Astrocyte of the cerebellum (primary cell): ENCODE measurements around the gene TWNK.

Source experiments
- DNase-seq: peaks from one replicate; pipeline ENCODE4 v3.0.0-alpha.2; 2011; ENCODE audit warnings: low read depth
- H3K4me3 ChIP-seq: 2 replicates; pipeline ENCODE4 v1.5.1; 2011; ENCODE audit warnings: mild to moderate bottlenecking, low read depth, low read length, moderate library complexity
- in situ Hi-C: cut with HindIII; loops from 2 replicates; pipeline ENCODE4 v1.10.0; 2017; ENCODE audit warnings: low sequenced_read_pairs
- TF ChIP-seq, protein P1 (sequence below): IDR thresholded peaks from 2 replicates; pipeline ENCODE4 v1.5.1; 2012; ENCODE audit warnings: low read length, low read depth, moderate library complexity, mild to moderate bottlenecking; ENCODE audit errors: missing control alignments

Gene TWNK

DNA sequence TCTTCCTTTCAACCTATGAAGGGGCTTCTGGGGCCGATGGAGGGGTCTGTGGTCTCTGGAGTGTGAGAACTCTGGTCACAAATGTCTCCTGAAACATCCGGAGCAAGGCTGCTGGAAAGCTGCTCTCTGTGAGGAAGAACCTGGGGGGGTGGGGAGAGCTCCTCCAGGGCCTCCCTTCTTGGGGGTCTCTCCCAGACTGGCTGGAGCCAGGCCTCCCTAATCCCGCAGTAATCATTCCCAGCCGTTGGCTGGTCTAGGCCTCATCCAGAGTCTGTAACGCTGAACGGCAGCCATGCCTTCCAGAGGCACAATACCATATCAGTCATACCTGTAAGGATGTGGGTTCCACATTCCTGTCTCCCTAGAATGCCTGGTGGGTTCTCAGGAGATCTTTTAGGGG, 7.8 kb downstream of the TWNK start:
- no peak overlapping the region for H3K4me3 ChIP-seq
- in situ Hi-C loops: loop anchor here (5.0 kb wide), 1 partner anchor 37 kb away; the partner anchor contains the start of genes PDZD7 and SFXN3
- TF ChIP-seq, protein P1, sequence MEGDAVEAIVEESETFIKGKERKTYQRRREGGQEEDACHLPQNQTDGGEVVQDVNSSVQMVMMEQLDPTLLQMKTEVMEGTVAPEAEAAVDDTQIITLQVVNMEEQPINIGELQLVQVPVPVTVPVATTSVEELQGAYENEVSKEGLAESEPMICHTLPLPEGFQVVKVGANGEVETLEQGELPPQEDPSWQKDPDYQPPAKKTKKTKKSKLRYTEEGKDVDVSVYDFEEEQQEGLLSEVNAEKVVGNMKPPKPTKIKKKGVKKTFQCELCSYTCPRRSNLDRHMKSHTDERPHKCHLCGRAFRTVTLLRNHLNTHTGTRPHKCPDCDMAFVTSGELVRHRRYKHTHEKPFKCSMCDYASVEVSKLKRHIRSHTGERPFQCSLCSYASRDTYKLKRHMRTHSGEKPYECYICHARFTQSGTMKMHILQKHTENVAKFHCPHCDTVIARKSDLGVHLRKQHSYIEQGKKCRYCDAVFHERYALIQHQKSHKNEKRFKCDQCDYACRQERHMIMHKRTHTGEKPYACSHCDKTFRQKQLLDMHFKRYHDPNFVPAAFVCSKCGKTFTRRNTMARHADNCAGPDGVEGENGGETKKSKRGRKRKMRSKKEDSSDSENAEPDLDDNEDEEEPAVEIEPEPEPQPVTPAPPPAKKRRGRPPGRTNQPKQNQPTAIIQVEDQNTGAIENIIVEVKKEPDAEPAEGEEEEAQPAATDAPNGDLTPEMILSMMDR: no peak
- no peak for DNase-seq

DNA sequence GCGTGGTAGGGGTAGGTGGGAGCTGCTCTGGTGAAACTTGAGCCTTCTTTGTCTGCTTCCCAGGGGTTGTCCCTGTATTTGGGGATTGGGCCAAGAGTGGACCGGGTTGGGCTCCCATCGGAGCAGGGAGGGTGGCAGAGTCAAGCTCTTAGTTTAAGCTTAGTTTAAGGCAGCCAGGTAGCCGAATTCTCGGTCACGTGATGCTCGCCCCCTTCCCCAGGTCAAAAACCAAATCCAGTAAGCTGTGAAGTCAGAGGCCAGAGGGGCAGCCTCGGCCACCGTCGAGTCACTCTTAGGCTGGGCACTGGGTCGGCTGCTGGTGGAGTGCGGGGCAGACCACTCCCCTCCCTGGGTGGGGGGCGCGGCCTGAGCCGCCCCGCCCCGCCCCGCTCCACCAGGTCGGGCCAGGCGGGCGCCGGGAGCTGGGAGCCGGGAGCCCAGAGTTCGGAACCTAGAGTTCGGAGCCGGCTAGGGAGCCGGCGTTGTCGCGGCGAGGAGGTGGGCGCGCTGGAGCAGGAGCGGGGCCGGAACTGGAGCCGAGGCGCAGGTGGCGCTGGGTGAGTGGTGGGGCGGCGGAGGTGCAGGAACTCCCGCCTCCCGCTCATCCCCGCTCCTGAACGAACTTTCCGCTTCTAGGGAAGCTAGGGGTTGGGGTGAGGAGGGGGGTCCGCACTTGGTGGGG, 9.5 kb downstream of the TWNK start:
- peak overlapping the region; percentile 91 for H3K4me3 ChIP-seq
- TF ChIP-seq, protein P1: no peak
- no peak for DNase-seq
- in situ Hi-C loops: loop anchor here (5.0 kb wide), 1 partner anchor 35 kb away; the partner anchor contains the start of genes PDZD7 and SFXN3

DNA sequence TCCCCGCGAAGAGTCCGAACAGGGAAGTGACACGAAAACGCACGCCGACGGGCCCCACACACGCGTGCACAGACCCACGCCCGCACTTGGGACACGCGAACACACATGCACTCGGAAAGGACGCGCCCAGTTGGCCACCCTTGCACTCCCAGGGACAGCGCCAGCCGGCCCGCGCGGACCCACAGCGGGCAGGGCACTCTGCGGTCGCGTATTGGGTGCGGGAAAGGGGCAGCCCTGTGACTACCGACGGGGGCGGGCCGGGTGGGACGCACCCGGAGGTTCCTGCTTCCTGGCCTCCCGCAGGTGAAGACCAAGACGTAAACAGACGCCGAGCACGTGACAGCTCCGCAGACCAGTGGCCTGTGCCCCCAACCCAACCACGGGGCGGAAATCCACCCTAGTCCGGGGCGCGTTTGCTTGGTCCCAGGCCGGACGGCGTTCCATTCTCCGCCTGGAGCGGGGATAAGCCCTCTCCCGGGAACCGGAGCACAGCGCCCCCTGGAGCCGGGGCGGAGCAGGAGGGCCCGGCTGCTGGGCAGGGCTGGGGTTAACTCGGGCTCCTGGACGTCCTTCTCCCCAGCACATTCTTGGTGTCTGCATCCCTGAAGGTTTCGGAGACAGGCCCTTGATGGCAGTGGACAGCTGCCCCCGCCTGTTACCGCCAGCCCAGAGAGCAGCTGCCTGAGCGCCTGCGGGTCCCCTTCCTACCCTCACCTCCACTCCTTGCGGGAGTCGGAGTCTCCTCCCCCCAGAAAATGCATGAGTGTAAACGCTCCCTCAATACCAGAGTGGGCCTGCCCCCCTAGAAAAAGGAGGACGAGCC, 10.2 kb downstream of the TWNK start:
- H3K4me3 ChIP-seq: peak overlapping the region; percentile 91
- TF ChIP-seq, protein P1: peak; percentile 92
- in situ Hi-C loops: loop anchor here (5.0 kb wide), 1 partner anchor 35 kb away; the partner anchor contains the start of genes PDZD7 and SFXN3
- DNase-seq: no peak

DNA sequence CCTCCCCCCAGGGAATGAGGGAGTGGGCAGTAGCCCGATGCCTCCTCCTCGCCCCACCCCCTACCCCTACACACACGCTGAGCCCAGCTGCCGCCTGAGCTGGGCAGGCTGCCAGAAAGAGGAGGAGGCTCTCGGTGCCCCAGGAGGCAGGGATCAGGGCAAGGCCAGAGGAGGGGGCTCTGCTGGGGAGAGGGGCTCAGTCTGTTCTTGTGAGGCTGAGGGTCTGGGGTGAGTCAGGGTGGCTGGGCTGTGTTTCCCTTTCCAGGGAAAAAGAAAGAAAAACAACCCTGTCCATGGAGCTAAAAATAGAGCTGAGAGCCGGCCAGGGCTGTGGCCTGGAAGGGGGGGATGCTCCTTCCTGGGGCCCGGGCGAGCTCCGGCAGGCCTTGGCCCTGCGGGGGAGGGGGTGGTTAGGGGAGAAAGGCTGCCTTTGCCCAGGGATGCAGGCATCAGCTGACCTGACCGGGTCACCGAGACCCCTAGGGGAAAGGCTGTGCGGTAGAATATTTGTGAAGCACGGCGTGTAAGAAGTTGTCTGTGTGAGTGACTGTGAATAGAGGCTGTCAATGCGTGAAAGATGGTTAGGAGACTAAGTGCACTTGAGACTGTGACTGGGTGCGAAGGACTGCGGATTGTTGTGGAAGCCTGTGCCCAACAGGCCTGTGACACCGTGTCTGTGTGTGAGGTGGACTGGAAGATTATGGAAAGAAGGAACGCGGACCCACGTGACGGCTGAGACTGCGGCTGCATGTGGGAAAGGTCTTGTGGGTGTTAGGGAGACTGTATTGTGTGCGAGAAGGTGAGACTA, 11.0 kb downstream of the TWNK start:
- peak; percentile 64 for DNase-seq
- TF ChIP-seq, protein P1: no peak
- in situ Hi-C loops: loop anchor here (5.0 kb wide), 1 partner anchor 34 kb away; the partner anchor contains the start of genes PDZD7 and SFXN3
- peak overlapping the region; percentile 91 for H3K4me3 ChIP-seq

DNA sequence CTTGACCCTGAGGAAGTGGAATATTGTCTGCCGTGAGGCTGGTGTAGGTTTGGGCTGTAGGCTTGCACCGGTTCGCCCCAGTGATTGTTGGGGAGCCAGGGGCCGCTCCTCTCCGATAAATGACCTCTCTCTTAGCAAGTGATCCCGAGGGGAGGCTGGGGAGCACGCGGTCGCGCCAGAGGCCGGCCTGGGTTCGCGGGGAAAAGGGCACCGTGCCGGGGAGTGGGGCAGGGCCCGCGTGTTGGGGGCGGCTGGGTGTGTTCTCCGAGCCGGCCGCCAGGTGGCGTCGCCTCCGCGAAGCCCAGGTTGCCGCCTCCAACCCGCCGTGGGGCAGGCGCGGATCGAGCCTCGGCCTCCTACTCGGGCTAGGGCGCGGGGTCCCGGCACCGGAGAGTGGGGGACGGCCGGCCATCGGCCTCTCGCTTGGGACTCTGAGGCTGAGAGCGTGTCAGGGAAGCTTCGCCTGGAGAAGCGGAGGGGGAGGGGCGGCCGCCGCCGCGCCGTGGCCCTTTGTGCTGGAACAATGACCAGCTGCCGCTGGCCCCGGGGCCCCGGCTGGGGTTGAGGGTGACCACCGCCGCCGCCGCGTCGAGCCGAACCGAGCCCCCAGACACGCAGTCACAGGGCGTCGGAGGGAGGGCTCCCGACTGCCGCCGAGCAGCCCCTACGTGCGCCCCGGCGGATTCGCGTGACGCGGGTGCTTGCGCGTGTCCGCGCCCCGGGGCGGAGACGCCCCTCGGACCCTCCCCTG, 11.8 kb downstream of the TWNK start:
- in situ Hi-C loops: loop anchor here (5.0 kb wide), 1 partner anchor 33 kb away; the partner anchor contains the start of genes PDZD7 and SFXN3
- peak overlapping the region; percentile 91 for H3K4me3 ChIP-seq

More for the DNA sequence above, 11.8 kb downstream of the TWNK start:
- TF ChIP-seq, protein P1: peak; percentile 74
- no peak for DNase-seq
